PC-9 (cell line): Measurements from ENCODE around the gene CD200.

Experiments
- CTCF ChIP-seq: fragments of 200-600 bp; sonication (generic); conservative IDR thresholded peaks from 2 replicates; pipeline ENCODE4 v1.6.1; 2017; ENCODE audit warnings: mixed run types, antibody characterized with exemption, mild to moderate bottlenecking, moderate library complexity
- EZH2 ChIP-seq: fragments of 200-600 bp; sonication (generic); IDR thresholded peaks from 2 replicates; pipeline ENCODE4 v1.8.0; 2017; ENCODE audit warnings: antibody characterized with exemption, low read depth

- no peak for TF ChIP-seq EZH2
- TF ChIP-seq CTCF = no peak
These were observed 40.5 kb downstream of the CD200 start for GRCh38 chr3:112373476-112373875.
